C4-2B (cell line): ENCODE data around the gene CLPTM1.

Experiments used
- ZFX ChIP-seq: fragments of 450-650 bp; IDR thresholded peaks from 2 replicates; pipeline ENCODE4 v1.6.1; 2017
- TF ChIP-seq, protein P1 (sequence below): fragments of 450-650 bp; conservative IDR thresholded peaks from 2 replicates; pipeline ENCODE4 v1.5.1; 2017; ENCODE audit warnings: mild to moderate bottlenecking

DNA sequence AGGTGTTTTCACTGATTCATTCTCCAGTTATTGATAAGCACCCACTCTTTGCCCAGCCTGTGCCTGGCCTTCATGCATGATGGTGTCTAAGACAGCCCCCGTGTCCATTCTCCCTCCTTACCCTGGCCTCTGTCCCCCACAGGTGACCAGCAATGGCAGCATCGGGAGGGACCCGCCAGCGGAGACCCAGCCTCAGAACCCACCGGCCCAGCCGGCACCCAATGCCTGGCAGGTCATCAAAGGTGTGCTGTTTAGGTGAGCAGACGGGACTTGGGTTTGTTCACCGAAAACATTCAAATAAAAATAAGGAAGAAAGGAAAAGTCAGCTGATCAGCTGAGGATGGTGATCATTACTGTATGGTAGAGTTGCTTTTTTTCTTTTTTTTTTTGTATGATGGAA, 6.6 kb downstream of the CLPTM1 start:
- TF ChIP-seq, protein P1, sequence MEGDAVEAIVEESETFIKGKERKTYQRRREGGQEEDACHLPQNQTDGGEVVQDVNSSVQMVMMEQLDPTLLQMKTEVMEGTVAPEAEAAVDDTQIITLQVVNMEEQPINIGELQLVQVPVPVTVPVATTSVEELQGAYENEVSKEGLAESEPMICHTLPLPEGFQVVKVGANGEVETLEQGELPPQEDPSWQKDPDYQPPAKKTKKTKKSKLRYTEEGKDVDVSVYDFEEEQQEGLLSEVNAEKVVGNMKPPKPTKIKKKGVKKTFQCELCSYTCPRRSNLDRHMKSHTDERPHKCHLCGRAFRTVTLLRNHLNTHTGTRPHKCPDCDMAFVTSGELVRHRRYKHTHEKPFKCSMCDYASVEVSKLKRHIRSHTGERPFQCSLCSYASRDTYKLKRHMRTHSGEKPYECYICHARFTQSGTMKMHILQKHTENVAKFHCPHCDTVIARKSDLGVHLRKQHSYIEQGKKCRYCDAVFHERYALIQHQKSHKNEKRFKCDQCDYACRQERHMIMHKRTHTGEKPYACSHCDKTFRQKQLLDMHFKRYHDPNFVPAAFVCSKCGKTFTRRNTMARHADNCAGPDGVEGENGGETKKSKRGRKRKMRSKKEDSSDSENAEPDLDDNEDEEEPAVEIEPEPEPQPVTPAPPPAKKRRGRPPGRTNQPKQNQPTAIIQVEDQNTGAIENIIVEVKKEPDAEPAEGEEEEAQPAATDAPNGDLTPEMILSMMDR, result no peak
- TF ChIP-seq ZFX, result no peak
